CD4-positive, alpha-beta T cell treated with Interleukin-12 subunit alpha and Interleukin-12 subunit beta, for 1 hour (primary cell): ENCODE data around the gene NOS1AP.

ENCODE experiments used
- DNase-seq: peaks from one replicate; pipeline ENCODE4 v3.0.0-alpha.2; 2020

The NOS1AP gene

DNA sequence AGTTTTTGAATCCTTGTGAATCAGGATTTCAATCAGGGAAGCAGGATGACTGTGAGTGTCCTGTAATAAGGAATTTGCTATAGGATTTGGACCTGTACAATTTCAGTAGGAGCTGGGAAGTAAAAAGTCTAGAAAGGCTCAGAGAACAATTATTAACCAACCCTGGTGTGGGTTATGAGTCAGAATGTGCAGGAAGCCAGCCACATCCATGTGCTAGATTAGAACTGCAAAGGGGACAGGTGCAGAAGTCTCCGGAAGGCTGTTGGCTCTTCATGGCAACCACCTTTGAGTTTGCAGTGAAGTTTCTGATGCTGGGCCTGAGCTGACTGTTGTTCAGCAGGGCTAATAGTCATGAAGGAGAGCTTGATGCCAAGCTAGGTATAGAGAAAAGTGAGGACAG lies 236.5 kb downstream of the NOS1AP start:
- no peak for DNase-seq

DNA sequence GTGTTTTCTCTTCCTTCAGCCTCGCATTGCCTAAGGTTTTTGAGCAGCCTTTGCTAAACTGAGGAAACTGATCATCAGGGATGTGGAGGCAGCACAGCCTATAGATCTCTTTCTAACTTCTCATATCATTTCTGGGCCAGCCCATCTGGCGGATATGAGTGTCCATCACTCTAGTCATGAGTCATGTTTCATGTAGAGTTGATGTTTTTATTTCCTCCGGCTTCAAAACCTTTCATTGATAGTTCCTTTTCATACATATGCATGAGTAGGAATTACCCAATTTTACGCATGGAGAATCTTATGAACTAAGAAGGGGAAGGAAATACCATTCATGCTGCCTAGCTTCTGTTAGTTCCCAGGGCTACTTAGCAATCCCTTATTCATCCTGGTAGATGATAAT lies 240.8 kb downstream of the NOS1AP start:
- DNase-seq = no peak

DNA sequence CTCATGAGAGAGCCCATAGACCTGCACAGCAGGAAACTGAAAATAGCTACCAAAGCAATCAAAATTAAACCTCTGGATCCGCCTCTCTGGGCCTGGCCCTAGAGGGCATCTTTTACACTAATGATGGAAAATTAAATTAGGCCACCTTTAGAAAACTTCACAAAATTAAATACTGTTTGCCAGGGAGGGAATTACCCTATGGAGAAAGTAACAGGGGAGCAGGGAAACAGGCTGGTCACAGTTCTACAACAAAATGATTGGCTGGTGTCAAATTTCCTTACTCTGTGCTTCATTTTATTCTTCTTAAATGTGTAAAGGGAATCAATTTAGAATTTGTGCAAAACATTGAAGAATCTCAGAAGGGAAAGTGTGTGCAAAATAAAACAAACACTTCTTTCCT lies 244.7 kb downstream of the NOS1AP start:
- no peak for DNase-seq

DNA sequence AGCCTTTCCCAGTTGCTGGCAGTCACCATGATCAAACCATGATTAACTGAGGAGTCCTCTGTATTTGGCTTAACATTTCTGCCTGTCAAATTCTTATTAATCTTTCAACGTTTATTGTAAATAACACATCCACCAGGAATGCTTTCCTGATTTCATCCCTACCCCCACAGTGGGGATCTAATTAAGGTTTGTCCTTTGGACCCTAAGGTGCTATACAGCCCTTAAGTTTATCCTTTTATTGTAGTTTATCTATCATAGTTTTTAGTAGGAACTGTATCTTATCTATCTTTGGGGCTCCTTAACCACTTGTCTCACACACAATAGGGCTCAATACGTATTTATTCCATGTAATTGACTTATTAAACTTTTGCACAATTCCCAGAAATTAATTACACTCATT lies 246.2 kb downstream of the NOS1AP start:
- DNase-seq = no peak

- DNase-seq = no peak
Measured at GRCh38 chr1:162316187-162316586, 246.7 kb downstream of the NOS1AP start.

DNA sequence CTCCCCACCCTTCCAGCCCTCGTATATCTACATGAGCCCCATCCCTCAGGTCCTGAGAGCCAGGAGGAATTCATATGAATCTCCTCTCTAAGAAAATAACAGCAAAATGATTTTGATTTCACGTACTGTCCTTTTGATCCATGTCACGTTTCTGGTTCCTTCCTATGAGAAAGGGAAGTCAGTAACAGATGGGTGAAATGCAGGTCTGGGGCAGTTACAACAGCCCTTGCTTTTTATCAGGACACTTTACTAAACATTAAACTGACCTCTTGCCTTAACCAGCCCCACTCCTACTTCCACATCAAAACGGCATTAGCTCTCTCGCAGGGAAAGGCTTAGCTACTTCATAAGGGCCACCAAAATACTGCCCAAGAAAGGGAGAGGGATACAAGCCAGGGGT lies 248.1 kb downstream of the NOS1AP start:
- DNase-seq = no peak

- DNase-seq = no peak
Measured at GRCh38 chr1:162319493-162320175, 250.1 kb downstream of the NOS1AP start.

DNA sequence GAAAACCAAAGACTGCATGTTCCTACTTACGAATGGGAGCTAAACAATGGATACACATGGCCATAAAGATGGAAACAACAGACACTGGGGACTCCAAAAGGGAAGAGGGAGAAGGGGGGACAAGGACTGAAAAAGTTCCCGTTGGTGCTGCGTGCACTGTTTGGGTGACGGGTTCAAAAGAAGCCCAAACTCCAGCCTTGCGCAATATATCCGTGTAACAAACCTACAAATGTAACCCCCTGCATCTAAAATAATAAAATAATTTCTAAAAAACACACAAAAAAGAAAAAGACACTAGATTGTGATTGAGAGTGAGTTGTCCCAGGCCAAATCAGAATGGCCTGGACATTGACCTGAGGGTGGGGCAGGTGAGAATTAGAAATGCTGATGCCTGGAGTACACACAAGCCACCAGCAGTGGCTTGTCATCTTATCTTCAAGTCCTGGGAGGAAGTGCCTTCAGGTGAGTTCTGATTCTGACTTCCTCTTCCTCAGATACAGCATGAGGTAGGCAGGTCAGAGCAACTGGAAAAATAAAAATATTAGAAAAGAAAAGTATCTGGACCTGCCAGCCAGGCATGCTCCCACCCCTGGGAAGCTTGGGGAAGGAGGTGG lies 252.4 kb downstream of the NOS1AP start:
- DNase-seq = no peak

GRCh38 chr1:162323023-162323422 lies 253.5 kb downstream of the NOS1AP start:
- no peak for DNase-seq

GRCh38 chr1:162324396-162324795 lies 254.9 kb downstream of the NOS1AP start:
- DNase-seq = no peak

DNA sequence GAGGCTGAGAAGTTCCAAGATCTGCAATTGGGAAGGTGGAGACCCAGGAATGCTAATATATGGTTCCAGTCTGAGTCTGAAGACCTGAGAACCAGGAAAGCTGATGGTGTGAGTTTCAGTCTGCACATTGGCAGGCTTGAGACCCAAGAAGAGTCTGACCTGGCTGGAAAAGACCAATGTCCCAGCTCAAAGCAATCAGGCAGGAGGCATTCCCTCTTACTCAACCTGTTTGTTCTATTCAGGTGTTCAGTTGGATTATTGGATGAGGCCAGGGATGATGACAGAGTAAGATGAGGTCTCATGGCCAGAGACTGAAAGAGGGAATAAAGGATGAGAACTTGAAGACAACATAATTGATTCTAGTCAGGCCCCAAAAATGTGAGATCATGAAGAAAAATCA lies 257.1 kb downstream of the NOS1AP start:
- DNase-seq = no peak

GRCh38 chr1:162327144-162327787 lies 257.8 kb downstream of the NOS1AP start:
- DNase-seq = no peak

DNA sequence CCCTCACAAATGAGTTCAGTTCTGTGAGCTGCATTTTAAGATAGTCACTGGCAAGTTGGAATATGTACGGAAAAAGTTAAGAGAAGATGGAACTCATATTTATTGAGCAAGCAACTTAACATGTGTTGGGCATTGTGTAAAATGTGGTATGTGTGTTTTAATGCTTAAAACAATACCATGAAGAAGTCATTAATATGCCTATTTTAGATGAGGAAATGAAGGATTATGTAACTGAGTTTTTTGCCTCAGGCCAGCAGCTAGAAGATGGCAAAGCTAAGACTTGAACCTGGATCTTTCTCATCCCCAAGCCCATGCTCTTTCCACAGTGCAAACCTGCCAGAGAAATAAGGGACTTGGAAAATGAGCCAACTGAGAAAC lies 258.3 kb downstream of the NOS1AP start:
- no peak for DNase-seq

- DNase-seq = no peak
Measured at GRCh38 chr1:162328512-162328911, 259.0 kb downstream of the NOS1AP start.

DNA sequence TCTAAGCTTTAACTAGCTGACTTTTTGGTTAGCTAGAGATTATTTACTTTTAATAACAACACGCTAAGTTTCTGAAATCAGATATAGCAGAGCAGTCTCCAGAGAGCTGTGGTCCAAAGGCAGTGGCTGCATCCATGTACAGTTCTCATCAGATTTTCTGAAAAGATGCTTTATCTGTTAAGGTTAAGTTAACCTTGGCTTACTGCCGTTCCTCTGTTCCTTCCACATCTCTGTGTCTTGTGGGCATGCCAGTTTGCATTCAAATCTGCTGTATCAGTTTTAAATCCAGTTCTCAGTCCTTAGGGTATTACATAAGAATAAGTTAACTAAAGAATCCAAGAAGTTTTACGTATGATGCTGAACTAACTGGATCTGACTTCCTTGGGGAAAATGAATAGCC lies 260.3 kb downstream of the NOS1AP start:
- DNase-seq = no peak

- no peak for DNase-seq
Measured at GRCh38 chr1:162333991-162334390, 264.5 kb downstream of the NOS1AP start.

DNA sequence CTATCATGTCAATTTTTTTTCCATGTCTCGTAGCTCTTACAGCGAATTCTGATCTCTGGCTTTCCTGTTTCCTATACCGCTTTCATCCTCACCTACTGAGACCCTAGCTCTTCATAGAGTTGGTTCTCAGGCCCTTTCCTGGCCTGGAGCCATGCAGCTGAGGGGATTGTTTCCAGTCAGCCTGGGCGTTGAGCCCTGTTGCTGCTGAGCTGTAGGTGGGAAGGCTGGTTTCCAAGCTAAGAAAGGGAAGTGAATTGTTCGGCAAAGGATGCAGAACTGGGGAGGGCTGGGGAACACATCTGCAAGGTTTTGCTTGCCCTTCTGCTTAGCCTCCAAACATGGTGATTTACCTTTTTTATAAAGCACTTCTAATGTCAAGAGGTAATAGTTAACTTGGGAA lies 265.6 kb downstream of the NOS1AP start:
- no peak for DNase-seq

DNA sequence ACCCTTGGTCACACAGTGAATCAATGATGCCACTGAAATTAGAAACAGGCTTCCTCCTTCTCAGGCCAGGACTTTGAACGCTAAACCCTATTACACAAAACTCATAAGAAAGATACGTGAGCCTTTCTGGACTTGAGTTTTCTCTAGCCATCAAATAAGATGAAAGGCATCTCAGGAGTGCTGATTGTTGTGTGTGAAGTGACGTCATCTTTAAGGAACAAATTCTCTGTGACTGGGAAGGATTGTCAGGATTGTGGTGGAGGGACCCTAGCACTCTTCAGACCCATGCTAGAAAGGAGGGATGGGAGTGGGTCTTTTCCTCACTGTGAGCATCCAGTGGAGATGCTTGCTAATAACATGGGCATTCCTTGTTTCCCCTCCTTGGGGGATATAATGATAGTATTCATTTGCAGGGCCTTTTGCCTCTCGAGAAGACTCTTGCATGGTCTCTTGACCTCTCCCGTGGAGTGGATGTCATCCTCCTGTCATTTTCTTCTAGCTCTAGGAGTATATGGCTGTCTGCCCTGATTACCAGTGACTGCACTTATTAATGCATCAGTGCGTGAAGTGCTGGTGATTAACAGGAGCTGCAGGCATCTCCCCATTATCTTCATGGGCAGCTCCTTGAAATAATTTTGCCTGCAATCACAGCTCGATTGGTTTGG lies 267.3 kb downstream of the NOS1AP start:
- DNase-seq = no peak

GRCh38 chr1:162342452-162342983 lies 273.0 kb downstream of the NOS1AP start:
- no peak for DNase-seq

GRCh38 chr1:162343470-162343869 lies 274.0 kb downstream of the NOS1AP start:
- DNase-seq = no peak

GRCh38 chr1:162347281-162347680 lies 277.8 kb downstream of the NOS1AP start:
- no peak for DNase-seq

GRCh38 chr1:162349635-162350330 lies 280.3 kb downstream of the NOS1AP start:
- DNase-seq = no peak

DNA sequence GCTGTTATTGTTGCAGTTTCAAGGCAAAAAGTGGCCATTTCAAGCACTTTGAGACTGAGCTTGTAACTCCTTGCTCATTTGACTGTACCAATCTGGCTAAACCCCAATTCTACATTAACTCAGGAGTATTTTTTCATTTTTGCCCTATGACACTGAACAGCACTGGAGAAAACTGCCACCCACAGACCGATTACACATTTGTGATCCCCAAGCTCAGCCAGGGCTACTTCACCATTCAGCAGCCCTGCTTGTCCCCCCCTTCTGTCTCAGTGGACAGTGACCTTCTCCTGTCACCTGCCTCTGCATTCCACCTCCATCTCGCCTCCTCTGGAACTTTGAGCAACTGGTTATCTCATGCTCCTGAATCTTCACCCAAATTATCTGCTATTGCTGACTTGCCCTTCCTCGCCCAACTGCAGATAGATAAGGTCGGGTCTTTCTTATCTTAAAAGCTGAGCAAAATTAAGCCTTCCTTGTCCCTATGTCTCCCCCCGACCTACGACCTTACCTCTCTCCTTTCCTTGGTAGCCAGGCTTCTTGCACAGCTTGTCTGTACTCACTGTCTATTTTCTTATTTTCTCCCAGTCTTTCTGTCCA lies 281.9 kb downstream of the NOS1AP start:
- DNase-seq = no peak
